Muscle layer of colon (tissue), 2 donors: ENCODE measurements around the gene THUMPD2.
"Not testable (repeated sequence)": the region's sequence is repeated elsewhere in the genome, so short reads cannot be mapped to it uniquely, and the experiment has no call there.

Source experiments
- H3K27ac ChIP-seq: one replicate; pipeline ENCODE4 v1.7.0; 2013; ENCODE audit warnings: low read depth, mild to moderate bottlenecking, low read length, moderate library complexity
- H3K27me3 ChIP-seq, 2 donors: one replicate each; pipeline ENCODE4 v1.7.0; 2013; ENCODE audit warnings: low read length in 2 of 2, mild to moderate bottlenecking in 2 of 2; ENCODE audit not compliant: insufficient read depth in 2 of 2, control insufficient read depth in 1 of 2
- H3K36me3 ChIP-seq: one replicate; pipeline ENCODE4 v1.7.0; 2013; ENCODE audit warnings: mild to moderate bottlenecking, low read length; ENCODE audit not compliant: insufficient read depth
- H3K4me1 ChIP-seq: one replicate; pipeline ENCODE4 v1.7.0; 2013; ENCODE audit warnings: mild to moderate bottlenecking, low read length; ENCODE audit not compliant: insufficient read depth
- H3K4me3 ChIP-seq, 2 donors: one replicate each; pipeline ENCODE4 v1.7.0; 2013; ENCODE audit warnings: low read length in 2 of 2, low read depth in 1 of 2, mild to moderate bottlenecking in 1 of 2, moderate library complexity in 1 of 2
- H3K9ac ChIP-seq: one replicate; pipeline ENCODE4 v1.7.0; 2013; ENCODE audit warnings: low read length
- H3K9me3 ChIP-seq: one replicate; pipeline ENCODE4 v1.7.0; 2013; ENCODE audit warnings: mild to moderate bottlenecking, low read length
- donor health status: abdominal sarcoma.
- donor health status: Adenocarcinoma of cecum.

The THUMPD2 gene

GRCh38 chr2:39730276-39730675, 48.8 kb downstream of the THUMPD2 start:
- no peak overlapping the region for H3K27ac ChIP-seq
- H3K4me1 ChIP-seq: no peaks in the 10 kb centered on the region
- peaks cover 9% of the 10 kb centered on the region for H3K36me3 ChIP-seq
- H3K4me3 ChIP-seq: no peak overlapping the region
- no peaks in the 10 kb centered on the region for H3K27me3 ChIP-seq
- no peak overlapping the region for H3K9ac ChIP-seq
- no peaks in the 10 kb centered on the region for H3K9me3 ChIP-seq

- H3K27me3 ChIP-seq: no peaks in the 10 kb centered on the region
Observed at GRCh38 chr2:39728941-39729351, 50.1 kb downstream of the THUMPD2 start.

GRCh38 chr2:39728085-39728484, 51.0 kb downstream of the THUMPD2 start:
- H3K36me3 ChIP-seq, H3K27ac ChIP-seq, H3K4me1 ChIP-seq, H3K9ac ChIP-seq, H3K9me3 ChIP-seq, H3K4me3 ChIP-seq, H3K27me3 ChIP-seq: not testable (repeated sequence)

More at GRCh38 chr2:39728941-39729351, 50.1 kb downstream of the THUMPD2 start:
- H3K36me3 ChIP-seq: peaks cover 6% of the 10 kb centered on the region
- H3K9me3 ChIP-seq: no peaks in the 10 kb centered on the region
- H3K9ac ChIP-seq: no peak overlapping the region
- no peaks in the 10 kb centered on the region for H3K4me1 ChIP-seq
- no peak overlapping the region for H3K4me3 ChIP-seq
- H3K27ac ChIP-seq: no peak overlapping the region

- no peaks in the 10 kb centered on the region for H3K27me3 ChIP-seq
- no peak overlapping the region for H3K27ac ChIP-seq
- no peak overlapping the region for H3K9ac ChIP-seq
- H3K36me3 ChIP-seq: peaks cover 2% of the 10 kb centered on the region
- H3K9me3 ChIP-seq: no peaks in the 10 kb centered on the region
- H3K4me3 ChIP-seq: no peak overlapping the region
- H3K4me1 ChIP-seq: no peaks in the 10 kb centered on the region
Observed at GRCh38 chr2:39725401-39725800, 53.7 kb downstream of the THUMPD2 start.

- H3K36me3 ChIP-seq: no peaks in the 10 kb centered on the region
- no peak overlapping the region for H3K4me3 ChIP-seq
- no peaks in the 10 kb centered on the region for H3K27me3 ChIP-seq
- no peak overlapping the region for H3K9ac ChIP-seq
- H3K4me1 ChIP-seq: no peaks in the 10 kb centered on the region
- no peak overlapping the region for H3K27ac ChIP-seq
- H3K9me3 ChIP-seq: no peaks in the 10 kb centered on the region
Observed at GRCh38 chr2:39724828-39725144, 54.3 kb downstream of the THUMPD2 start.

GRCh38 chr2:39723946-39724827, 54.9 kb downstream of the THUMPD2 start:
- no peak overlapping the region for H3K27ac ChIP-seq
- H3K9ac ChIP-seq: no peak overlapping the region
- no peak overlapping the region for H3K4me3 ChIP-seq
- H3K27me3 ChIP-seq: no peaks in the 10 kb centered on the region
- no peaks in the 10 kb centered on the region for H3K9me3 ChIP-seq
- no peaks in the 10 kb centered on the region for H3K4me1 ChIP-seq
- no peaks in the 10 kb centered on the region for H3K36me3 ChIP-seq

GRCh38 chr2:39723497-39723896, 55.6 kb downstream of the THUMPD2 start:
- Histone ChIP-seq H3K4me1 (no peaks in the 10 kb centered on the region), H3K4me3 (no peak overlapping the region), H3K27ac (no peak overlapping the region), H3K36me3 (no peaks in the 10 kb centered on the region), H3K27me3 (no peaks in the 10 kb centered on the region), H3K9ac (no peak overlapping the region), H3K9me3 (no peaks in the 10 kb centered on the region)

- no peaks in the 10 kb centered on the region for H3K36me3 ChIP-seq
- no peaks in the 10 kb centered on the region for H3K9me3 ChIP-seq
- no peak overlapping the region for H3K27ac ChIP-seq
- H3K27me3 ChIP-seq: no peaks in the 10 kb centered on the region
- no peak overlapping the region for H3K4me3 ChIP-seq
- no peak overlapping the region for H3K9ac ChIP-seq
- H3K4me1 ChIP-seq: no peaks in the 10 kb centered on the region
Observed at GRCh38 chr2:39720970-39721369, 58.1 kb downstream of the THUMPD2 start.

GRCh38 chr2:39719317-39719716, 59.7 kb downstream of the THUMPD2 start:
- H3K9ac ChIP-seq: no peak overlapping the region
- no peaks in the 10 kb centered on the region for H3K4me1 ChIP-seq
- no peak overlapping the region for H3K4me3 ChIP-seq
- H3K27ac ChIP-seq: no peak overlapping the region
- H3K27me3 ChIP-seq: no peaks in the 10 kb centered on the region
- H3K9me3 ChIP-seq: no peaks in the 10 kb centered on the region
- H3K36me3 ChIP-seq: no peaks in the 10 kb centered on the region

GRCh38 chr2:39718483-39718882, 60.6 kb downstream of the THUMPD2 start:
- no peaks in the 10 kb centered on the region for H3K27me3 ChIP-seq
- H3K4me1 ChIP-seq: no peaks in the 10 kb centered on the region
- no peaks in the 10 kb centered on the region for H3K36me3 ChIP-seq
- H3K4me3 ChIP-seq: no peak overlapping the region
- no peaks in the 10 kb centered on the region for H3K9me3 ChIP-seq
- no peak overlapping the region for H3K9ac ChIP-seq
- H3K27ac ChIP-seq: no peak overlapping the region

GRCh38 chr2:39717067-39717466, 62.0 kb downstream of the THUMPD2 start:
- H3K9me3 ChIP-seq: no peaks in the 10 kb centered on the region
- H3K4me3 ChIP-seq: no peak overlapping the region
- no peak overlapping the region for H3K27ac ChIP-seq
- no peaks in the 10 kb centered on the region for H3K4me1 ChIP-seq
- H3K36me3 ChIP-seq: no peaks in the 10 kb centered on the region
- no peaks in the 10 kb centered on the region for H3K27me3 ChIP-seq
- H3K9ac ChIP-seq: no peak overlapping the region

GRCh38 chr2:39715822-39716221, 63.2 kb downstream of the THUMPD2 start:
- no peak overlapping the region for H3K9ac ChIP-seq
- no peaks in the 10 kb centered on the region for H3K27me3 ChIP-seq
- no peak overlapping the region for H3K27ac ChIP-seq
- no peaks in the 10 kb centered on the region for H3K36me3 ChIP-seq
- H3K4me3 ChIP-seq: no peak overlapping the region
- H3K9me3 ChIP-seq: no peaks in the 10 kb centered on the region
- no peaks in the 10 kb centered on the region for H3K4me1 ChIP-seq
